Lower lobe of right lung (tissue), 2 donors: ENCODE results near the gene CALR. TPM values are rescaled to one million over a fixed set of nuclear protein-coding genes. Genes with fewer than 3 reads are reported as not detected.

ENCODE experiments used
- ATAC-seq, 2 donors: fragments of 200-7000 bp; cut with Tn5 transposase; one replicate each; pipeline ENCODE4 v1.9.1; 2020 to 2022; ENCODE audit warnings: mild to moderate bottlenecking in 2 of 2, moderate library complexity in 2 of 2
- DNase-seq: peaks from one replicate; pipeline ENCODE4 v3.0.0-alpha.2; 2020
- H3K27ac ChIP-seq: fragments of 200-600 bp; one replicate; pipeline ENCODE4 v1.8.0; 2022
- H3K27me3 ChIP-seq: fragments of 200-600 bp; one replicate; pipeline ENCODE4 v1.8.0; 2022; ENCODE audit warnings: low read depth
- H3K36me3 ChIP-seq: fragments of 200-600 bp; one replicate; pipeline ENCODE4 v1.8.0; 2022; ENCODE audit warnings: mild to moderate bottlenecking
- H3K4me1 ChIP-seq: fragments of 200-600 bp; one replicate; pipeline ENCODE4 v1.8.0; 2022
- H3K4me3 ChIP-seq: fragments of 200-600 bp; one replicate; pipeline ENCODE4 v1.8.0; 2022; ENCODE audit warnings: mild to moderate bottlenecking
- H3K9me3 ChIP-seq: fragments of 200-600 bp; one replicate; pipeline ENCODE4 v1.8.0; 2022
- CTCF ChIP-seq: fragments of 200-600 bp; IDR thresholded peaks from one replicate; pipeline ENCODE4 v1.8.0; 2022; ENCODE audit warnings: antibody characterized with exemption, mild to moderate bottlenecking
- intact Hi-C: fragments of 100-400 bp; cut with DNase I; formaldehyde crosslinking; loops from one replicate; pipeline ENCODE4 v1.11.0; 2022
- total RNA-seq: library from RNA; stranded (reverse); fragmentation: NEBNext Ultra II Directional; extraction: Animal tissue kit (Norgen Biotek cat#: 25700); gene quantifications from one replicate; pipeline ENCODE4 v1.2.1, GENCODE V29; 2021
- donor health status: DM: no; HTN: yes; CAD: no; lungs with severe emphysema.

The CALR gene
- total RNA-seq, 1 donor from 2014 or later, result 872 TPM

- Histone ChIP-seq H3K9me3 (no peaks in the 10 kb centered on the region), H3K4me3 (no peak overlapping the region), H3K27me3 (no peaks in the 10 kb centered on the region), H3K36me3 (no peaks in the 10 kb centered on the region), H3K27ac (no peak overlapping the region), H3K4me1 (peaks cover 11% of the 10 kb centered on the region)
- no peak for DNase-seq
- no peak for ATAC-seq
- no peak for TF ChIP-seq CTCF
- intact Hi-C loops, result no loop called here
These were observed 45.8 kb downstream of the CALR start for GRCh38 chr19:12984143-12984627.

GRCh38 chr19:12984683-12985048 lies 46.3 kb downstream of the CALR start:
- no peaks in the 10 kb centered on the region for H3K9me3 ChIP-seq
- no peak for DNase-seq
- peaks cover 11% of the 10 kb centered on the region for H3K4me1 ChIP-seq
- H3K36me3 ChIP-seq, result no peaks in the 10 kb centered on the region
- H3K27me3 ChIP-seq, result no peaks in the 10 kb centered on the region
- no peak for ATAC-seq
- intact Hi-C loops, result no loop called here
- H3K4me3 ChIP-seq, result no peak overlapping the region
- TF ChIP-seq CTCF, result no peak
- no peak overlapping the region for H3K27ac ChIP-seq

GRCh38 chr19:12985049-12985776 lies 46.8 kb downstream of the CALR start:
- peaks cover 11% of the 10 kb centered on the region for H3K4me1 ChIP-seq
- no peaks in the 10 kb centered on the region for H3K36me3 ChIP-seq
- intact Hi-C loops, result no loop called here
- H3K27me3 ChIP-seq, result no peaks in the 10 kb centered on the region
- no peak overlapping the region for H3K27ac ChIP-seq
- H3K4me3 ChIP-seq, result no peak overlapping the region
- H3K9me3 ChIP-seq, result no peaks in the 10 kb centered on the region
- DNase-seq (no peak), ATAC-seq (peak; percentile 49 to 73)
- TF ChIP-seq CTCF, result no peak

- Histone ChIP-seq H3K27me3 (no peaks in the 10 kb centered on the region), H3K9me3 (no peaks in the 10 kb centered on the region), H3K36me3 (no peaks in the 10 kb centered on the region), H3K4me1 (peaks cover 11% of the 10 kb centered on the region), H3K27ac (no peak overlapping the region), H3K4me3 (no peak overlapping the region)
- ATAC-seq (no peak), DNase-seq (no peak)
- intact Hi-C loops, result no loop called here
- no peak for TF ChIP-seq CTCF
These were observed 48.3 kb downstream of the CALR start for GRCh38 chr19:12986726-12987125.

- Histone ChIP-seq H3K36me3 (no peaks in the 10 kb centered on the region), H3K9me3 (no peaks in the 10 kb centered on the region), H3K4me1 (peaks cover 11% of the 10 kb centered on the region), H3K4me3 (no peak overlapping the region), H3K27me3 (no peaks in the 10 kb centered on the region), H3K27ac (no peak overlapping the region)
- intact Hi-C loops, result no loop called here
- ATAC-seq (no peak), DNase-seq (no peak)
- TF ChIP-seq CTCF, result no peak
These were observed 48.8 kb downstream of the CALR start for GRCh38 chr19:12987190-12987589.
